ACC112 (cell line): ENCODE results near the gene OR9A4.
"Not testable (repeated sequence)": the region's sequence is repeated elsewhere in the genome, so short reads cannot be mapped to it uniquely, and the experiment has no call there.

Experiments
- H2AFZ ChIP-seq: fragments of 200-600 bp; sonication (generic); one replicate; pipeline ENCODE4 v1.6.0; 2017; ENCODE audit warnings: antibody characterized with exemption, low read length; ENCODE audit not compliant: unreplicated experiment
- H3K27ac ChIP-seq: fragments of 200-600 bp; sonication (generic); 2 replicates; pipeline ENCODE4 v1.5.1; 2014; ENCODE audit warnings: low read depth, mild to moderate bottlenecking, antibody characterized with exemption, low read length, moderate library complexity
- H3K27me3 ChIP-seq: fragments of 200-600 bp; sonication (generic); 2 replicates; pipeline ENCODE4 v1.6.1; 2014; ENCODE audit warnings: mild to moderate bottlenecking, antibody characterized with exemption, low read length, moderate library complexity, mixed read lengths; ENCODE audit not compliant: insufficient read depth
- H3K36me3 ChIP-seq: fragments of 200-600 bp; sonication (generic); 2 replicates; pipeline ENCODE4 v1.6.1; 2016; ENCODE audit warnings: mild to moderate bottlenecking, antibody characterized with exemption, low read length, moderate library complexity, mixed read lengths; ENCODE audit not compliant: insufficient read depth
- H3K4me1 ChIP-seq: fragments of 200-600 bp; sonication (generic); one replicate; pipeline ENCODE4 v1.6.1; 2016; ENCODE audit warnings: low read length, mixed read lengths; ENCODE audit not compliant: insufficient read depth, unreplicated experiment, control insufficient read depth
- H3K4me3 ChIP-seq: fragments of 200-600 bp; sonication (generic); 2 replicates; pipeline ENCODE4 v1.5.1; 2014; ENCODE audit warnings: mild to moderate bottlenecking, low read depth, low read length
- H3K79me2 ChIP-seq: fragments of 200-600 bp; sonication (generic); one replicate; pipeline ENCODE4 v1.6.0; 2016; ENCODE audit warnings: low read length; ENCODE audit not compliant: control insufficient read depth, unreplicated experiment, insufficient read depth

The OR9A4 gene

GRCh38 chr7:141899366-141899765, 16.8 kb upstream of the OR9A4 start:
- not testable (repeated sequence) for H2AFZ ChIP-seq, H3K4me3 ChIP-seq, H3K27ac ChIP-seq, H3K4me1 ChIP-seq, H3K79me2 ChIP-seq, H3K36me3 ChIP-seq, H3K27me3 ChIP-seq

GRCh38 chr7:141906285-141906684, 9.9 kb upstream of the OR9A4 start:
- H3K27ac ChIP-seq: no peak overlapping the region
- no peak overlapping the region for H3K4me3 ChIP-seq
- no peaks in the 10 kb centered on the region for H3K27me3 ChIP-seq
- H3K79me2 ChIP-seq: no peaks in the 10 kb centered on the region
- no peaks in the 10 kb centered on the region for H3K36me3 ChIP-seq
- H3K4me1 ChIP-seq: no peaks in the 10 kb centered on the region
- no peak overlapping the region for H2AFZ ChIP-seq

GRCh38 chr7:141911391-141911790, 4.8 kb upstream of the OR9A4 start:
- H2AFZ ChIP-seq: no peak overlapping the region
- no peak overlapping the region for H3K27ac ChIP-seq
- no peaks in the 10 kb centered on the region for H3K36me3 ChIP-seq
- H3K79me2 ChIP-seq: no peaks in the 10 kb centered on the region
- H3K4me1 ChIP-seq: no peaks in the 10 kb centered on the region
- no peaks in the 10 kb centered on the region for H3K27me3 ChIP-seq
- H3K4me3 ChIP-seq: no peak overlapping the region

- H3K27me3 ChIP-seq: peaks cover 13% of the 10 kb centered on the region; the same call in 1 of the 2 replicates
- H3K79me2 ChIP-seq: no peaks in the 10 kb centered on the region
- H3K4me1 ChIP-seq: no peaks in the 10 kb centered on the region
- no peak overlapping the region for H3K4me3 ChIP-seq
- H2AFZ ChIP-seq: no peak overlapping the region
- H3K27ac ChIP-seq: no peak overlapping the region
- H3K36me3 ChIP-seq: no peaks in the 10 kb centered on the region
These were observed 634 bp upstream of the OR9A4 start for GRCh38 chr7:141915565-141915964.

- Histone ChIP-seq H3K4me1 (no peaks in the 10 kb centered on the region), H2AFZ (no peak overlapping the region), H3K79me2 (no peaks in the 10 kb centered on the region), H3K27me3 (peaks cover 13% of the 10 kb centered on the region; the same call in 1 of the 2 replicates), H3K4me3 (no peak overlapping the region), H3K36me3 (no peaks in the 10 kb centered on the region), H3K27ac (no peak overlapping the region)
These were observed 4.1 kb downstream of the OR9A4 start for GRCh38 chr7:141920281-141920680.

- Histone ChIP-seq H3K79me2 (no peaks in the 10 kb centered on the region), H3K4me1 (no peaks in the 10 kb centered on the region), H3K27ac (no peak overlapping the region), H3K4me3 (no peak overlapping the region), H2AFZ (no peak overlapping the region), H3K27me3 (no peaks in the 10 kb centered on the region), H3K36me3 (no peaks in the 10 kb centered on the region)
These were observed 12.1 kb downstream of the OR9A4 start for GRCh38 chr7:141928146-141928844.

GRCh38 chr7:141928845-141929195, 12.6 kb downstream of the OR9A4 start:
- no peak overlapping the region for H3K4me3 ChIP-seq
- no peaks in the 10 kb centered on the region for H3K36me3 ChIP-seq
- no peaks in the 10 kb centered on the region for H3K79me2 ChIP-seq
- H3K4me1 ChIP-seq: no peaks in the 10 kb centered on the region
- H3K27ac ChIP-seq: no peak overlapping the region
- no peaks in the 10 kb centered on the region for H3K27me3 ChIP-seq
- H2AFZ ChIP-seq: no peak overlapping the region

- Histone ChIP-seq H3K4me3 (no peak overlapping the region), H2AFZ (no peak overlapping the region), H3K36me3 (no peaks in the 10 kb centered on the region), H3K27ac (no peak overlapping the region), H3K27me3 (no peaks in the 10 kb centered on the region), H3K4me1 (no peaks in the 10 kb centered on the region), H3K79me2 (no peaks in the 10 kb centered on the region)
These were observed 14.0 kb downstream of the OR9A4 start for GRCh38 chr7:141930211-141930610.

- Histone ChIP-seq H3K27ac (no peak overlapping the region), H3K4me1 (peaks cover 6% of the 10 kb centered on the region), H3K27me3 (peaks cover 5% of the 10 kb centered on the region; the same call in 1 of the 2 replicates), H2AFZ (no peak overlapping the region), H3K4me3 (no peak overlapping the region), H3K79me2 (no peaks in the 10 kb centered on the region), H3K36me3 (no peaks in the 10 kb centered on the region)
These were observed 24.9 kb downstream of the OR9A4 start for GRCh38 chr7:141941075-141941474.

GRCh38 chr7:141943846-141944245, 27.6 kb downstream of the OR9A4 start:
- no peak overlapping the region for H2AFZ ChIP-seq
- no peaks in the 10 kb centered on the region for H3K36me3 ChIP-seq
- H3K4me1 ChIP-seq: peaks cover 6% of the 10 kb centered on the region
- H3K4me3 ChIP-seq: no peak overlapping the region
- peaks cover 5% of the 10 kb centered on the region; the same call in 1 of the 2 replicates for H3K27me3 ChIP-seq
- no peak overlapping the region for H3K27ac ChIP-seq
- no peaks in the 10 kb centered on the region for H3K79me2 ChIP-seq

- H3K27me3 ChIP-seq: peaks cover 5% of the 10 kb centered on the region; the same call in 1 of the 2 replicates
- H3K27ac ChIP-seq: peak overlapping the region; percentile 52; the same call in 1 of the 2 replicates
- H3K36me3 ChIP-seq: no peaks in the 10 kb centered on the region
- H3K79me2 ChIP-seq: no peaks in the 10 kb centered on the region
- peaks cover 6% of the 10 kb centered on the region for H3K4me1 ChIP-seq
- no peak overlapping the region for H3K4me3 ChIP-seq
- no peak overlapping the region for H2AFZ ChIP-seq
These were observed 28.6 kb downstream of the OR9A4 start for GRCh38 chr7:141944811-141945210.
